ENCODE data around the gene CNN2. TPM values are rescaled to one million over a fixed set of nuclear protein-coding genes. Genes with fewer than 3 reads are reported as not detected.

The CNN2 gene
- total RNA-seq, 4 donors from 2014 or later, result 39.2 to 57.6 (median 48.2) TPM

GRCh38 chr19:1072371-1073015 is 46.1 kb downstream of the CNN2 start:
- H3K27me3 ChIP-seq, result peaks cover 55% of the 10 kb centered on the region
- TF ChIP-seq POLR2AphosphoS5 (IDR thresholded peaks at IDR 0.05) (no peak), EP300 (IDR thresholded peaks at IDR 0.05; ENCODE audit: low read depth) (no peak), CTCF (IDR thresholded peaks at IDR 0.05) (no peak), POLR2A (IDR thresholded peaks at IDR 0.05) (no peak)
- H3K27ac ChIP-seq, result no peak overlapping the region
- intact Hi-C loops (cut with DNase I; ENCODE audit: low total_unique reads) (no loop called here), in situ Hi-C loops (cut with MboI; ENCODE audit: low pct_ligation_motif_present in 1 of 4, low pct_unique_long_range_greater_than_20kb in 1 of 4, low sequenced_read_pairs in 3 of 4) (no loop called here)
- H3K9me3 ChIP-seq, result no peaks in the 10 kb centered on the region
- no peaks in the 10 kb centered on the region for H3K36me3 ChIP-seq
- H3K4me3 ChIP-seq, result no peak overlapping the region
- peaks cover 6 to 64% (median 39%) of the 10 kb centered on the region in 4 donors for H3K4me1 ChIP-seq
- WGBS, 2 donors (ENCODE audit: low coverage in 1 of 2), result 55% methylated on average over 11 of the region's 11 CpGs; no CpG with 5 or more reads in 1 of the 2 donors
- DNase-seq, result no peak

- H3K4me3 ChIP-seq, result no peak overlapping the region
- no peak for DNase-seq
- intact Hi-C loops (cut with DNase I; ENCODE audit: low total_unique reads), result no loop called here
- H3K36me3 ChIP-seq, result no peaks in the 10 kb centered on the region
- H3K9me3 ChIP-seq, result no peaks in the 10 kb centered on the region
- TF ChIP-seq POLR2AphosphoS5 (IDR thresholded peaks at IDR 0.05) (no peak), EP300 (IDR thresholded peaks at IDR 0.05; ENCODE audit: low read depth) (no peak), CTCF (IDR thresholded peaks at IDR 0.05) (no peak), POLR2A (IDR thresholded peaks at IDR 0.05) (no peak)
- H3K27ac ChIP-seq, result no peak overlapping the region
- in situ Hi-C loops (cut with MboI; ENCODE audit: low pct_ligation_motif_present in 1 of 4, low pct_unique_long_range_greater_than_20kb in 1 of 4, low sequenced_read_pairs in 3 of 4), result no loop called here
- WGBS, 2 donors (ENCODE audit: low coverage in 1 of 2), result 83% methylated on average over 25 of the region's 30 CpGs; no CpG with 5 or more reads in 1 of the 2 donors
- peaks cover 49% of the 10 kb centered on the region for H3K27me3 ChIP-seq
- peaks cover 5 to 67% (median 39%) of the 10 kb centered on the region in 4 donors for H3K4me1 ChIP-seq
These were observed 46.9 kb downstream of the CNN2 start for GRCh38 chr19:1073063-1073955.

- intact Hi-C loops (cut with DNase I; ENCODE audit: low total_unique reads) (no loop called here), in situ Hi-C loops (cut with MboI; ENCODE audit: low pct_ligation_motif_present in 1 of 4, low pct_unique_long_range_greater_than_20kb in 1 of 4, low sequenced_read_pairs in 3 of 4) (no loop called here)
- H3K27me3 ChIP-seq, result peaks cover 42% of the 10 kb centered on the region
- no peaks in the 10 kb centered on the region for H3K36me3 ChIP-seq
- 73% methylated on average over 25 of the region's 28 CpGs; no CpG with 5 or more reads in 1 of the 2 donors for WGBS, 2 donors (ENCODE audit: low coverage in 1 of 2)
- DNase-seq, result no peak
- peaks cover 5 to 69% (median 36%) of the 10 kb centered on the region in 4 donors for H3K4me1 ChIP-seq
- TF ChIP-seq POLR2A (IDR thresholded peaks at IDR 0.05) (no peak), CTCF (IDR thresholded peaks at IDR 0.05) (no peak), POLR2AphosphoS5 (IDR thresholded peaks at IDR 0.05) (no peak), EP300 (IDR thresholded peaks at IDR 0.05; ENCODE audit: low read depth) (no peak)
- H3K4me3 ChIP-seq, result peak overlapping the region in 2 of 4 donors; percentile 33 to 41
- H3K9me3 ChIP-seq, result no peaks in the 10 kb centered on the region
- H3K27ac ChIP-seq, result peak overlapping the region; percentile 44 to 74 (median 67)
These were observed 47.6 kb downstream of the CNN2 start for GRCh38 chr19:1073956-1074517.

Measured in transverse colon (tissue), 4 donors.